ENCODE results near the gene ZMPSTE24.

Gene ZMPSTE24

GRCh38 chr1:40303051-40303771 is 45.2 kb downstream of the ZMPSTE24 start:
- no peak for DNase-seq (ENCODE audit: low read depth in 1 of 2, low spot score in 1 of 2)

GRCh38 chr1:40303790-40304189 is 45.8 kb downstream of the ZMPSTE24 start:
- no peak for DNase-seq (ENCODE audit: low read depth in 1 of 2, low spot score in 1 of 2)

GRCh38 chr1:40305451-40305850 is 47.4 kb downstream of the ZMPSTE24 start:
- no peak for DNase-seq (ENCODE audit: low read depth in 1 of 2, low spot score in 1 of 2)

GRCh38 chr1:40305871-40306270 is 47.8 kb downstream of the ZMPSTE24 start:
- no peak for DNase-seq (ENCODE audit: low read depth in 1 of 2, low spot score in 1 of 2)

GRCh38 chr1:40306296-40306695 is 48.3 kb downstream of the ZMPSTE24 start:
- no peak for DNase-seq (ENCODE audit: low read depth in 1 of 2, low spot score in 1 of 2)

- DNase-seq (ENCODE audit: low read depth in 1 of 2, low spot score in 1 of 2): no peak
Observed at GRCh38 chr1:40307186-40307585, 49.1 kb downstream of the ZMPSTE24 start.

GRCh38 chr1:40308036-40308727 is 50.1 kb downstream of the ZMPSTE24 start:
- DNase-seq (ENCODE audit: low read depth in 1 of 2, low spot score in 1 of 2): no peak

GRCh38 chr1:40309374-40310128 is 51.5 kb downstream of the ZMPSTE24 start:
- DNase-seq (ENCODE audit: low read depth in 1 of 2, low spot score in 1 of 2): no peak

GRCh38 chr1:40310129-40310461 is 52.1 kb downstream of the ZMPSTE24 start:
- no peak for DNase-seq (ENCODE audit: low read depth in 1 of 2, low spot score in 1 of 2)

- no peak for DNase-seq (ENCODE audit: low read depth in 1 of 2, low spot score in 1 of 2)
Observed at GRCh38 chr1:40310983-40311642, 53.1 kb downstream of the ZMPSTE24 start.

GRCh38 chr1:40311692-40312091 is 53.7 kb downstream of the ZMPSTE24 start:
- DNase-seq (ENCODE audit: low read depth in 1 of 2, low spot score in 1 of 2): no peak

- DNase-seq (ENCODE audit: low read depth in 1 of 2, low spot score in 1 of 2): no peak
Observed at GRCh38 chr1:40312238-40313205, 54.5 kb downstream of the ZMPSTE24 start.

GRCh38 chr1:40313329-40313957 is 55.4 kb downstream of the ZMPSTE24 start:
- DNase-seq (ENCODE audit: low read depth in 1 of 2, low spot score in 1 of 2): no peak

- DNase-seq (ENCODE audit: low read depth in 1 of 2, low spot score in 1 of 2): no peak
Observed at GRCh38 chr1:40313958-40314720, 56.1 kb downstream of the ZMPSTE24 start.

GRCh38 chr1:40314721-40315238 is 56.7 kb downstream of the ZMPSTE24 start:
- DNase-seq (ENCODE audit: low read depth in 1 of 2, low spot score in 1 of 2): no peak

GRCh38 chr1:40315239-40315794 is 57.3 kb downstream of the ZMPSTE24 start:
- peak; percentile 70 to 80 for DNase-seq (ENCODE audit: low read depth in 1 of 2, low spot score in 1 of 2)

- DNase-seq (ENCODE audit: low read depth in 1 of 2, low spot score in 1 of 2): peak in 1 of 2 donors; percentile 13
Observed at GRCh38 chr1:40315795-40316594, 58.0 kb downstream of the ZMPSTE24 start.
